HG02938 (cell line): Measurements from ENCODE around the gene LRRC14B.
"Not testable (repeated sequence)": the region's sequence is repeated elsewhere in the genome, so short reads cannot be mapped to it uniquely, and the experiment has no call there.

Experiments used
- ATAC-seq: cut with Tn5 transposase; IDR thresholded peaks from one replicate; pipeline ENCODE4 v1.9.1; 2021; ENCODE audit warnings: mild to moderate bottlenecking, moderate library complexity; ENCODE audit not compliant: unreplicated experiment

LRRC14B gene

GRCh38 chr5:204966-205670, 13.8 kb downstream of the LRRC14B start:
- no peak for ATAC-seq

DNA sequence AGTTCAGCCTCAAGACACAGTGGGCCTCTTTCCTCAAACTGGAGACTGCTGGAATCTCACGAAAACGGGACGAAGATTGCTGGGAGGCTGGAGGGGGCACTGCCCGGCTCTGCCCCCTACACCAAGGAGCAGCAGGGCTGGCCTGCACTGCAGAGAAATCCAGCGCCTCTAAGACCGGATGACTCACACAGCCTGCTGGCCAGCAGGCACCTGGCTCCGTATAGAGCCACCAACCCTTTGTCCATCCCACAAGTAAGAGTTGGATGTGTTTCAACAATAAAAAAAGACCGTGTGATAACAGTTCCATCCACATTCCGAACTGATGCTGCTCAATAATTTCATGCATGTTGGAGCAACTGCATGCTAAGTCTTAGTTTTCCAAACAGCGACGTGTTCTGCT, 15.1 kb downstream of the LRRC14B start:
- ATAC-seq = no peak

- no peak for ATAC-seq
Observed at GRCh38 chr5:206927-207536, 15.7 kb downstream of the LRRC14B start.

- ATAC-seq = no peak
Observed at GRCh38 chr5:207599-207998, 16.3 kb downstream of the LRRC14B start.

DNA sequence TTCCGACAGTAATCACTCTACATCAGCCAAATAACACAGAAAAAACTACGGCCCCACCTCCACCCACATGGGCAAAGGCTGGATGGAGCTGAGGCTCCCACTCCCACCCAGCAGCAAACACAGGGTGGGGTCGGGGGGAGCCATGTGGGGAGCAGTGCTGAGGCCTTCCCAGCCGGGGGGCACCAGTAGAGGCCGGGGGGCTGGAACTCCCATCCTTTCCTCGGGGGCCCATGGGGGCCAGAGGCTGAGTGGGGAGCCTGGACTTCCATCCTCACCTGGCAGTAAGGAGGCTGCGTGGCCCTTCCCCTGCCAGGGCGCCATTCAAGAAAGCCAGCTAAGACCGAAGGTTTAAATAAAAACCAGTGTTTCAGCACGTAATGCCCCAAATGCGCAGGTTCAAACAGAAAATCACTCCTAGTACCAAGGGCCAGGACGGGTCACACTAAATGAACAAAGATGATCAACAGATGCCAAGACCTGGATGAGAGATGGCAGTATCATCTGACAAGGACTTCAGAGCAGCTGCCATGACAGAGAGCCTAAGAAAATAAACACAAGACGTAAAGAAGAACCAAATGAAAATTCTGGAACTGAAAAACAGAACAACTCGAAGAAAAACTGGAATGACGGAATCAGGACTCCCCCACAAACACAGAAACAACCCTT, 17.3 kb downstream of the LRRC14B start:
- no peak for ATAC-seq

DNA sequence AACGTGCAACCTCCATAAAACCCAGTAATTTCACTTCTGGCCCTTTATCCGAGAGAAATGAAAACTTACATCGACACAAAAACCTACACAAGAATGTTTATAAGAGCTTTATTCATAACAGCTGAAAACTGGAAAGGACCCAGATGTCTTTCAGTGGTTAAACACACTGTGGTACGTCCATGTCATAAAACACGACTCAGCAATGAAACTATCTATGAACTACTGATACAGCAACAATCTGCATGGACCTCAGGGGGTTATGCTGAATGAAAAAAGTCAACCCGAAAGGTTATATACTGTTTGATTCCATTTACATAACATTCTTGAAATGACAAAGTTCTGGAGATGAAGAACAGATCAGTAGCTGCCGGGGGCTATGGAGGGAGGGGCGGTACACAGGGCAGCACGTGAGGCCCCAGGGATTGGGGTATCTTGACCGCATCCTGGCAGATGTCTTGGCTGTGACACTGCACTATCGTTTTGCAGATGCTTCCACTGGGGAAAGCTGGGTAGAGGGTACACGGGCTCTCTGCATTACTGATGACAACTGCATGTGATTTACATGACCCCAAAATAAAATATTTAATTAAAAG, 22.6 kb downstream of the LRRC14B start:
- ATAC-seq = no peak

DNA sequence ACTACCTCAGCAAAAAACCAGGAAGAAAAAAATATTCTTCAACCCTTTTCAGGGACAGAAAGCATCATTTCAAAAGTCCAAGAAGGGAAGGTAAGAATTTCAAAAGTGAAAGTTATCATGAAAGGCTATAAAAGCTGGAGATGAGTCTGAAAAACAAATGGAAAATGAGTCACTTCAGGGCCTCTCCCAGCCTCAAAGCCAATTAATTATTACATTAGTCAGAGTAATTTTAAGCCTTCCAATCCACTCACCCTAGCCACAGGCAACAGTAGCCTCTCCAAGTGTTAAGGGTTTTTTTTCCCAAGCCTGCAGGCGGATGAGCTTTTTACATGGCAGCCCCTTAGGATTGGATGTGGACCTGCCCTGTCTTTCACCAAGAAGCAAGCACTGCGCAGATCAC, 24.0 kb downstream of the LRRC14B start:
- not testable (repeated sequence) for ATAC-seq

GRCh38 chr5:216076-216475, 24.8 kb downstream of the LRRC14B start:
- ATAC-seq = not testable (repeated sequence)

DNA sequence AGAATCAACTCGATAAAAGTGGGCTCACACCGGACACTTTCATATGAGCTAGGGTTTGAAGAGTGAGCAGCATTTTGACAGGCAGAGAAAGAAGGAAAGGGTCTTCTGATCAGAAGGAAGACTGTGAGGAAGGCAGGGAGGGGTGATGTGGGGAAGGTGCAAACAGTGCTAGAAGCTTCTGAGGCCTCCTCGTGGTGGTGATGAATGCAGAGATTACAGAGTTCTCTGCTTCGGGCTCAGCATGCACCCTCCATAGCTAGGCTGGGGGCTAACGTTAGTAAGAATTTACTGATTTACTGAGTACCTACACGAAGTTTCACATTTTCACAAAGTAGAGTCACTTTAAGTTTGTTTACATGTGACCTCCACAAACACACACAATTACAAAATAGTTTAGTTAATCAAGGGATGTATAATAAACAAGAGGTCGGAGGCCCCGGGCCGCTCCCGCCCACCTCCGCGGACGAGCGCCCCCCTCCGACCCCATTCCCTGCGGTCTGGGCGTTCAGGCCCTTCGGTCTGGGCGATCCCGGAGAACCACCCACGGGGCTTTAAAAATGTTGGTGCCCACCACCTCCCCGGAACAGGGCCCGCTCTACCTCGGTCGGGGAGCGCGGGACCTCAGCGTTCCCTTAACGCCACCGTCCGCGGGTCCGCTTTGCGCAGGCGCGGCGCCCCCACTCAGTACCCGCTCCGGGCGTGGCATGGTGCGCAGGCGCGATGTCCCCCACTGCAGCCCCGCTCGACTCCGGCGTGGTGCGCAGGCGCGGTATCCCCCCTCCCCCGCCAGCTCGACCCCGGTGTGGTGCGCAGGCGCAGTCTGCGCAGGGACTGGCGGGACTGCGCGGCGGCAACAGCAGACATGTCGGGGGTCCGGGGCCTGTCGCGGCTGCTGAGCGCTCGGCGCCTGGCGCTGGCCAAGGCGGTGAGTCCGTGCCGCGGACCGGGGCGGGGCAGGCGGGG, 26.5 kb downstream of the LRRC14B start, which contains the start of the genes CCDC127 and SDHA:
CCDC127 (minus strand) TSS at position 660 of the 963 bp plus-strand sequence. CDS start 1,304 bp downstream, outside the sequence.
SDHA (plus strand) TSS at position 827 of the 963 bp plus-strand sequence; CDS start at position 863, 36 bp downstream.
- peak; percentile 75 for ATAC-seq

- peak; percentile 22 for ATAC-seq
Observed at GRCh38 chr5:218457-219291, 27.4 kb downstream of the LRRC14B start.

GRCh38 chr5:219460-219863, 28.2 kb downstream of the LRRC14B start:
- ATAC-seq = no peak

- ATAC-seq = peak; percentile 35
Observed at GRCh38 chr5:219991-220390, 28.7 kb downstream of the LRRC14B start.

- not testable (repeated sequence) for ATAC-seq
Observed at GRCh38 chr5:222951-223715, 31.8 kb downstream of the LRRC14B start.

GRCh38 chr5:223791-224190, 32.5 kb downstream of the LRRC14B start:
- ATAC-seq = no peak

- no peak for ATAC-seq
Observed at GRCh38 chr5:225334-225733, 34.0 kb downstream of the LRRC14B start.

- not testable (repeated sequence) for ATAC-seq
Observed at GRCh38 chr5:227375-227774, 36.1 kb downstream of the LRRC14B start.

DNA sequence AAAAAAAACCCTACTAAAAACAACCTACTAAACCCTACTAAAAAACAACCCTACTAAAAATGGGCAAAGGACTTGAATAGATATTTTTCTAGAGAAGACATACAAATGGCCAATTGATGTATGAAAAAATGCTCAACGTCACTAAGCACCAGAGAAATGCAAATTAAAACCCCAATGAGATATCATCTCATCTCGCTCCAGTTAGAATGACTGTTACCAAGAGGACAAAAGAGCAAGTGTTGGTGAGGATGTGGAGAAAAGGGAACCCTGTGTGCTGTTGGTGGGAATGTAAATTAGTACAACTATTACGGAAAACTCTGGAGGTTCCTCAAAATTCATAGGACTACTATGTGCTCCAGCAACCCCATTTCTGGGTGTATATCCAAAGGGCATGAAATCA, 37.6 kb downstream of the LRRC14B start:
- ATAC-seq = no peak

- no peak for ATAC-seq
Observed at GRCh38 chr5:230711-231110, 39.4 kb downstream of the LRRC14B start.

DNA sequence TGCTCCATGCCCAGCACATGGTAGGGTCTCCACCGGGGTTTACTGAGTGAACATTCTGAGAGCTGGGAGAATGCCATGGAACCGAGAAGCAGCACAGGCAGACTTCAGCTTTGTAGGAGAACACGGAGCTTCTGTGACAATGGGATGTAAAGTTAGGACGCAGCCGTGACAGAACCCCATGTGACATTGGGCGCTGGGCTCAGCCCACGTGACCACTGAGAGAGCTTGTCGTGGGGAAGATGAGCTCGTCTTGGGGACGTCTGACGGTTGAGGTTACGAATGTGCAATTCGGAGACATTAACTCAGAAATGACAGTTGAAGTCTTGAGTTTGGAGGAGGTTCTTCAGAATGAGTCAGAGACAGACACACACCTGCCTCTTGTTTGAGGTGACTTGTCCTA, 40.4 kb downstream of the LRRC14B start:
- no peak for ATAC-seq
